A172 (cell line): ENCODE results near the gene PFKFB2. TPM values are rescaled to one million over a fixed set of nuclear protein-coding genes. Genes with fewer than 3 reads are reported as not detected.

Source experiments
- DNase-seq: peaks from one replicate; pipeline ENCODE4 v3.0.0-alpha.2; 2015; ENCODE audit warnings: low spot score
- total RNA-seq: library from RNA; depleted of rRNA; stranded (reverse); fragments of >200 nt; shearing (Covaris generic); gene quantifications from 2 replicates; pipeline ENCODE4 v1.2.3, GENCODE V29; 2014

Gene PFKFB2
- total RNA-seq, 1 experiment from 2014 or later: 15.6 TPM

- no peak for DNase-seq
Observed at GRCh38 chr1:207067185-207067584, 14.1 kb downstream of the PFKFB2 start.

GRCh38 chr1:207067665-207068064 lies 14.6 kb downstream of the PFKFB2 start:
- no peak for DNase-seq

GRCh38 chr1:207069061-207069460 lies 16.0 kb downstream of the PFKFB2 start:
- DNase-seq: no peak

- no peak for DNase-seq
Observed at GRCh38 chr1:207069858-207070506, 16.9 kb downstream of the PFKFB2 start.

- DNase-seq: no peak
Observed at GRCh38 chr1:207070811-207071210, 17.7 kb downstream of the PFKFB2 start.

GRCh38 chr1:207071426-207071825 lies 18.4 kb downstream of the PFKFB2 start:
- no peak for DNase-seq

GRCh38 chr1:207072233-207072632 lies 19.2 kb downstream of the PFKFB2 start:
- no peak for DNase-seq

GRCh38 chr1:207073906-207074820 lies 21.1 kb downstream of the PFKFB2 start:
- peak; percentile 46 for DNase-seq

GRCh38 chr1:207076181-207076955 lies 23.3 kb downstream of the PFKFB2 start:
- no peak for DNase-seq

GRCh38 chr1:207077012-207077411 lies 23.9 kb downstream of the PFKFB2 start:
- no peak for DNase-seq

- peak; percentile 71 for DNase-seq
Observed at GRCh38 chr1:207077470-207078377, 24.6 kb downstream of the PFKFB2 start.

- no peak for DNase-seq
Observed at GRCh38 chr1:207078578-207079132, 25.6 kb downstream of the PFKFB2 start.

GRCh38 chr1:207079706-207080241 lies 26.7 kb downstream of the PFKFB2 start:
- peak; percentile 66 for DNase-seq

GRCh38 chr1:207081088-207081487 lies 28.0 kb downstream of the PFKFB2 start:
- no peak for DNase-seq

- no peak for DNase-seq
Observed at GRCh38 chr1:207081806-207082205, 28.7 kb downstream of the PFKFB2 start.

- peak; percentile 29 for DNase-seq
Observed at GRCh38 chr1:207084232-207084631, 31.2 kb downstream of the PFKFB2 start.

- peak; percentile 90 for DNase-seq
Observed at GRCh38 chr1:207084701-207085180, 31.7 kb downstream of the PFKFB2 start.

- DNase-seq: no peak
Observed at GRCh38 chr1:207085887-207086286, 32.8 kb downstream of the PFKFB2 start.

GRCh38 chr1:207088161-207088560 lies 35.1 kb downstream of the PFKFB2 start:
- peak; percentile 78 for DNase-seq
